Renal cortical epithelial cell (primary cell): Measurements from ENCODE around the gene IL37. TPM values are rescaled to one million over a fixed set of nuclear protein-coding genes. Genes with fewer than 3 reads are reported as not detected.

ENCODE experiments used
- DNase-seq: peaks from one replicate; pipeline ENCODE4 v3.0.0-alpha.2; 2011; ENCODE audit warnings: low read depth
- total RNA-seq: library from RNA; depleted of rRNA; stranded (reverse); fragments of >200 nt; gene quantifications from 2 replicates; pipeline ENCODE4 v1.2.3, GENCODE V29; 2014

Gene IL37, protein sequence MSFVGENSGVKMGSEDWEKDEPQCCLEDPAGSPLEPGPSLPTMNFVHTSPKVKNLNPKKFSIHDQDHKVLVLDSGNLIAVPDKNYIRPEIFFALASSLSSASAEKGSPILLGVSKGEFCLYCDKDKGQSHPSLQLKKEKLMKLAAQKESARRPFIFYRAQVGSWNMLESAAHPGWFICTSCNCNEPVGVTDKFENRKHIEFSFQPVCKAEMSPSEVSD
- total RNA-seq, result not detected in 2 replicates

DNA sequence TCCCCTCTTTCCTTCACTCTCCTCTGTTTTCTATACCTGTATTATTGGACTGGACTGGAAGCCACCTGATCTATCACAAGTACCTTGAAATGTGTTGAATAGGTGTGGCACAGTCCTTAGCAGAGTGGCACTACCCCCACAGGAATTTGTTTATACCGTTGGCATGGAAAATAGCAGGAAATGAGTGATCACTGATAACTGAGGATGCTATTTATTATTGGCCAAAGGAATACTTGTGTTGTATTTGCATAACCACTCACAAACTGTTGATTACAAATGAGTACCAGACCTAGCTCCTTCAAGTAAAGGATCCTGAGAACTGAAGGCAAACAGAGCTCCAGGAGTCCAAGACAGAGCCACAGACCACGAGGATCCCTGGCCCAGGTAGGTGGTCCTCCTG lies at the start of gene IL37:
IL37 (plus strand) TSS at position 301 of the 400 bp plus-strand sequence. CDS start 1,848 bp downstream, outside the sequence.
- DNase-seq, result no peak

- no peak for DNase-seq
Measured at GRCh38 chr2:112864072-112864471, 46.9 kb upstream of the IL37 start.

- no peak for DNase-seq
Measured at GRCh38 chr2:112866128-112866835, 44.7 kb upstream of the IL37 start.

- DNase-seq, result no peak
Measured at GRCh38 chr2:112867701-112868631, 43.0 kb upstream of the IL37 start.

DNA sequence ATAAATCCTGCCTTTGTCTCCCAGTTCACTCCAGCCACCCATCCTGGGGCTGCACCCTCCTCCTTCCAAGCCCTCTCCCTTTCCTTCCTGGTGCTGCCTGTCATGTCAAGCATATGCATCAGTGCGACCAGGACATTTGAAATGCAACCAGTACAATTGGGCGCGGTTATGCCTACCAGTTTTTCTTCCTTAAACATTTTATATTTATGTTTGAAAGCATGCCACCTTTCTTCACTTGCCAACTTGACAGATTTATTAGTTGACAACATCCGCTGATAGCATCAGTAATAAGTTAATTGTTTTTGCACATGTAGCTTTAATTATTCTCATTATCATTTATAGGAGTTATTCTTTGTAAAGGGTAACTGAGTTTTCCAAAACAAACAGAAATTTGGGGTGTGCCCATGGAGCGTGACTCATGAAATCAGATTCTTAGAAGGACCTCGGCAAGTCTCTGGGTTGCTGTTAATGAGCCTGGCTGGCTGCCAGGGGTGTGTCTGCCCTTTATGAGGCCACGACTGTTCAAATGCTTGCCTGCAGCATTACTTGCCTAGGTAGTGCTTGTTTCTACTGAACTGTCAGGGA lies 41.6 kb upstream of the IL37 start:
- DNase-seq, result peak; percentile 94

- no peak for DNase-seq
Measured at GRCh38 chr2:112870841-112871835, 39.8 kb upstream of the IL37 start.

DNA sequence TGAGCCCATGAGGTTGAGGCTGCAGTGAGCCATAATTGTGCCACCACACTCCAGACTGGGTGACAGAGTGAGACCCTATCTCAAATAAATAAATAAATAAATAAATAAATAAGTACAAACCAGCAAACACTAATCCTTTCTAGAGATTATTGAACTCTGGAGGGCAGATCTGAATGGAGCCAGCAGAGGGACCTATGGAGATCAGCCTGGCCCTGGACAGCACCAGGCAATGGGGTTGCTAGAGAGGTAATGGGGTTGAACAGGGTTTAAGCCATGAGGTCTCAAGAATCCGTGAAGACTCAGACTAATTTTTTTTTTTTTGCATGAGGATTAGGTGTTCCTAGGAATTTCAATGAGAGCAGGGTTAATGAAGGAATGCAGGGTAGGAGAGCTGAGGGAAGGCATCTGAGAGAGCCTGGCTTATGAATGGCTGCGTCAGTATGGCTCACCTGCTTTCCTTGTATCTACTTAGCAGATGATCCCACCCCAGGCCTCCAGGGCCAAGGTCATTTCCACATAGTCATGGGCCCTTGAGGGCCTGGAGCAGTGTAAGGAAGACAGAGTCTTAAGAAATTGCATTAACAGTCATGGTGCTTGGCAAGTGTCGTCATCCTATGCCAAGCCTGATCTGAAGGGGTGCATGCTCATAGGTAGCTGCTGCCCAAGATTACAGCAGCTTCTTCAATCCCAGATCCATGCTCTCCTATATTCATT lies 34.6 kb upstream of the IL37 start:
- no peak for DNase-seq

GRCh38 chr2:112876971-112877361 lies 34.0 kb upstream of the IL37 start:
- DNase-seq, result no peak

GRCh38 chr2:112877423-112877822 lies 33.5 kb upstream of the IL37 start:
- DNase-seq, result peak; percentile 36

- DNase-seq, result no peak
Measured at GRCh38 chr2:112879491-112880041, 31.4 kb upstream of the IL37 start.

DNA sequence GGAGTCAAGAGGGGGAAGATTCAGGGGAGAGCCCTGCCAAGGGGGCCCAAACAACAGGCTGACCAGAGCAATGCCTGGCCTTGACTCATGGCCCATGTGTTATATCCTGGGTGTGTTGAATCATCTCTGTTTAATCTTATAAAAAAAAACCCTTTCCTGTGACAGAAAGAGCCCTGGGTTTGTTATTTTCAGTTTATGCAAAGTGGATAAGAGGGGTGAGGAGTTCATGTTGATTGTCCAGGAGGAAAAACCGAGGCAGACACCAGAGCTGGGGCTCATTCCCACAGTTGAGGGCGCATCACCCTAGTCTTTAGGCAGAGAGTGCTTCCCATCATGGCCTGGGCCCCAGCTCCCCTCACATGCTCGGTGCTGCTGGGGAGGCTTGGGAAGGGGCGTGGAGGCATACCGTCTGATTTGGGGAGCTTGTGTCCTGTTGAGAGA lies 30.9 kb upstream of the IL37 start:
- DNase-seq, result peak; percentile 51

GRCh38 chr2:112880696-112881095 lies 30.3 kb upstream of the IL37 start:
- no peak for DNase-seq

- peak; percentile 76 for DNase-seq
Measured at GRCh38 chr2:112881217-112881985, 29.6 kb upstream of the IL37 start.

DNA sequence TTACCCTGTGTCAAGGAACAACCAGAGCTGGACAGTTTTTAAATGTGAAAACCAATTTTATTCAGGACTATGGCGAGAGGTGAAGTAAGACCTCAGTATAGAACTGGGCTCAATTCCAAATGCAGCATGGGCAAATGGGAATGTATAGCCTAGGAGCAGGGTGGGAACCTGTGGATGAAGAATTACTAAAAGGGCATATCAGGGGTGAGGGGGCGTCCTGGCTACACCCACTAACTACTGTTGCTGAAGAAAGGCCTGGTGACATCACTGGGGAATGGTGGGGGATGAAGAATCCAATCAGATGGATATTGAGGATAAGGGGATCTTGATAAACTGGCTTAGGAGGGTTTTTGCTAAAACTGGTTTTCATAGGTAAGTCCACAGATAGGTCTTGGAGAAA lies 27.3 kb upstream of the IL37 start:
- DNase-seq, result no peak

DNA sequence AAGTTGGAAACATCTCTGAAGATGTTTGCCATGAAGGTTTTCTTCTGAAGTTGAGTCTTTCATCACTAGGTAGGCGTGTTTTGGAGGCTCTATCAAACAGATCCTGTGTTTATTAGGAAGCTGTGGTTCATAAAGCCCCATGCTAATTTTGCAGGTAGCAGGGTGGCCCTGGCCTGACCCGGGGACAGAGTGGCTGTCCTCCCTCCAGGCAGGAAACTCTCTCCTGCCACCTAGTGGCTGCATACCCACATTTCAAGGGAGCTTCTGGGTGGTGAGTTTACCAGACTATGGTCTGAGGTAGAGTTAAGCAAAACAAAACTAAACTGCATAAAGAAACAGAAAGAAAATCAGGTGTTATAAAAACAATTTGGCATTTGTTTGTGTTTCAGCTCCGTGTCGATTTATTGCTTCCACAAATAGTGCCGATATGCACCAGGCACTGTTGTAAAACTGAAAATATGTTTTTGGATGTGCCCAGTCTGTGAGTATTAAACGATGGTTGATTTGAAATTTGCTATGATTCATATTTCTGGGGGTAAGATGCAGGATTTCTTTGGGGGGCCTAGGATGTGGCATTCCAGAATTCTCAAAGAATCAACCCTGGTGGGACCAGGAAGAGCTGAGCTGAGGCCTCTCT lies 26.0 kb upstream of the IL37 start:
- DNase-seq, result no peak

- no peak for DNase-seq
Measured at GRCh38 chr2:112885506-112885902, 25.5 kb upstream of the IL37 start.

DNA sequence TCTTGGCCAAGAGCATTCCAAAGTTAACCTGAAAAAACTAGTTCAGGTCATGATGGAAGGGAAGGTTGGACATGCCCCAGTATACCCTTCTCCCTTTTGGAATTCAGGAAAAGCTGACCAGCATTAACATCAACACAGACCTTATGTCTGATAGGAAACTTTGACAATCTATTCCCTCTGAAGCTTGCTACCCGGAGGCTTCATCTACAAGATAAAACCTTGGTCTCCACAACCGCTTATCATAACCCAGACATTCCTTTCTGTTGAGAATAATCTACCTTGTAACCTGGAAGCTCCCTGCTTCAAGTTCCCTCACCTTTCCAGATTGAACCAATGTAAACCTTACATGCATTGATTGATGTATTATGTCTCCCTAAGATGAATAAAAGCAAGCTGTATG lies 24.7 kb upstream of the IL37 start:
- no peak for DNase-seq

GRCh38 chr2:112887964-112888749 lies 22.8 kb upstream of the IL37 start:
- no peak for DNase-seq
